ENCODE results near the gene CCDC188.

The CCDC188 gene

GRCh38 chr22:20131859-20132685 is 18.8 kb downstream of the CCDC188 start:
- DNase-seq = no peak

- DNase-seq = peak; percentile 36
These were observed 19.3 kb downstream of the CCDC188 start, which contains the start of gene ZDHHC8 for GRCh38 chr22:20131597-20131858. TSS of gene ZDHHC8 (plus strand) at chr22:20131804. CDS start at chr22:20131948, 144 bp downstream.

GRCh38 chr22:20130731-20131596 is 19.9 kb downstream of the CCDC188 start:
- DNase-seq = peak; percentile 78

- no peak for DNase-seq
These were observed 20.5 kb downstream of the CCDC188 start for GRCh38 chr22:20130319-20130718.

GRCh38 chr22:20129747-20130014 is 21.2 kb downstream of the CCDC188 start:
- no peak for DNase-seq

- peak; percentile 37 for DNase-seq
These were observed 21.7 kb downstream of the CCDC188 start for GRCh38 chr22:20128902-20129746.

GRCh38 chr22:20128619-20128901 is 22.3 kb downstream of the CCDC188 start:
- DNase-seq = no peak

GRCh38 chr22:20127869-20128618 is 22.8 kb downstream of the CCDC188 start:
- DNase-seq = no peak

GRCh38 chr22:20127318-20127868 is 23.5 kb downstream of the CCDC188 start:
- no peak for DNase-seq

GRCh38 chr22:20126284-20127029 is 24.4 kb downstream of the CCDC188 start:
- no peak for DNase-seq

GRCh38 chr22:20125201-20126174 is 25.4 kb downstream of the CCDC188 start:
- DNase-seq = no peak

- DNase-seq = no peak
These were observed 26.6 kb downstream of the CCDC188 start for GRCh38 chr22:20124083-20124787.

- DNase-seq = no peak
These were observed 27.3 kb downstream of the CCDC188 start for GRCh38 chr22:20123366-20124082.

- no peak for DNase-seq
These were observed 28.9 kb downstream of the CCDC188 start for GRCh38 chr22:20121856-20122415.

GRCh38 chr22:20118300-20119020 is 32.4 kb downstream of the CCDC188 start:
- no peak for DNase-seq

GRCh38 chr22:20117633-20118299 is 33.1 kb downstream of the CCDC188 start:
- peak; percentile 17 for DNase-seq

GRCh38 chr22:20116951-20117632 is 33.8 kb downstream of the CCDC188 start, which contains the start of gene TRMT2A:
TSS of gene TRMT2A (minus strand) at chr22:20117226. CDS start at chr22:20116906, 320 bp downstream.
- peak; percentile 99 for DNase-seq

All from fibroblast of skin of right biceps (primary cell).